Measurements from ENCODE around the gene SALL3.

The SALL3 gene

DNA sequence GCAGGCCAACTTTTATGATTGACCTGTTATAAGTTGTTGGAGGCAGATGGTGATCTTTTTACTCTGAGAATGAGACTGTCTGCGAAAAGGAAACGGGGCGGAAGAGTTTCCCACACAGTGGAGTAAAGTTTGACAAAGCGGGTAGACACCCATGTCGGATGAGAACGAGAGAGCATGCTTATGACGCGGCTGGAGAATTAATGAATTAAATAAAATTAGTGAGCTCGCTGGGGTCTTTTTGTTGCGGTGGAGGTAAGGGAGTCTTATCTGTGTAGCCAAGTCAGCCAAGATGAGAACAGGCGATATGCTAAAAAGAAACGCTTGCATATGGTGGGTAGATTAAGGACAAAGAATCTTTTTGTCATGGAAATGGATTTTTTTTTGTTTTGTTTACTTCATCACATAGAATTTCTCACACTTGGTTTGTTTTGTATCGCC, 1.8 kb downstream of the SALL3 start:
- H3K27ac ChIP-seq: no peak overlapping the region
- TF ChIP-seq, protein P1, sequence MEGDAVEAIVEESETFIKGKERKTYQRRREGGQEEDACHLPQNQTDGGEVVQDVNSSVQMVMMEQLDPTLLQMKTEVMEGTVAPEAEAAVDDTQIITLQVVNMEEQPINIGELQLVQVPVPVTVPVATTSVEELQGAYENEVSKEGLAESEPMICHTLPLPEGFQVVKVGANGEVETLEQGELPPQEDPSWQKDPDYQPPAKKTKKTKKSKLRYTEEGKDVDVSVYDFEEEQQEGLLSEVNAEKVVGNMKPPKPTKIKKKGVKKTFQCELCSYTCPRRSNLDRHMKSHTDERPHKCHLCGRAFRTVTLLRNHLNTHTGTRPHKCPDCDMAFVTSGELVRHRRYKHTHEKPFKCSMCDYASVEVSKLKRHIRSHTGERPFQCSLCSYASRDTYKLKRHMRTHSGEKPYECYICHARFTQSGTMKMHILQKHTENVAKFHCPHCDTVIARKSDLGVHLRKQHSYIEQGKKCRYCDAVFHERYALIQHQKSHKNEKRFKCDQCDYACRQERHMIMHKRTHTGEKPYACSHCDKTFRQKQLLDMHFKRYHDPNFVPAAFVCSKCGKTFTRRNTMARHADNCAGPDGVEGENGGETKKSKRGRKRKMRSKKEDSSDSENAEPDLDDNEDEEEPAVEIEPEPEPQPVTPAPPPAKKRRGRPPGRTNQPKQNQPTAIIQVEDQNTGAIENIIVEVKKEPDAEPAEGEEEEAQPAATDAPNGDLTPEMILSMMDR (conservative IDR thresholded peaks at IDR 0.05): no peak
- TF ChIP-seq ZFX (IDR thresholded peaks at IDR 0.05): no peak

DNA sequence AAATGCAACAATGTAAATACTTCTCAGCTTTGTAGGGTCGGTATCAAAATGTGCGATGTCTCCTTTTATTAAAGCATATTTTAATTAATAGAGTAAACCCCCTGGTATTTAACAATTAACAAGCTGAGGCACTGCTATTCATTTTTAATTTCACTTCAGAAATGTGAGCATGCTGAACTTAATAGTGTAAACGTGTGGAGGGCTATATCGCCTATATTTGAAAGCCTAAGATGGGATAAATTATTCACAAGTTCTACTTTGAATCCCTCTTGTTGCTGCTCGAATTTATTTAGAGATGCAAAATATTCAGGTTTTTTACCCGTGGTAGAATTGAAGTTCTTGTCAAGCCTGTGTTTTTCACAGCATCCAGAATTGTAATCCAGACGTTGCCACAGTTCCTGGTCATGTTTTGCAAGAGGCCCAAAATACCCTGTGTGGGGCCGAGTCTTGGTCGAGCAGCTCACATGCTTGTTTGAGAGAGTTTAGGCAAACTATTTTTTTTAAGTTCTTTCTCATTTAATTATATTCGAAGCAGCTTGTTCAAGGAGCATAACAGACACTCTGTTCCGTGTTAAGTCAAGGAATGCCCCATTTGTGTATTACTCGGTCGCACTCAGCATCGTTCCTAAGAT, 2.5 kb downstream of the SALL3 start:
- no peak overlapping the region for H3K27ac ChIP-seq
- no peak for TF ChIP-seq ZFX (IDR thresholded peaks at IDR 0.05)

DNA sequence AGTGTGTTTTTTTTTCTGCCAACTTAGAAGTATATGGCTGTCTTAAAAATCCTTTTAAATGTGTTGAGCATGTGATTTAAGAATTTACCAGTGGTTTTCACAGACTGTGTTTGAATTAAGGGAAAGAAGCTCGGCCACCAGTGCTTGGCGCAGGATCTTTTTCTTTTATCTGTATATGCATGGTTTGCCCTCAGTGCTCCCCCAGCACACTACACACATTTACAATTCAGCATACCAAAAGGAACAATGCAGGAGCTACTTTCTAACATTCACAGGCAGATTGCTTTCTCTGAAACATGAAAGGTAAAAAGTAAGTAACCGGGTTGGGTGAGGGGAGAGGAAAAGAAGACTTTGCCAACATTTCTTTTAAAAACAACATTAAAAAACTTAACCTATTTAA, 3.9 kb downstream of the SALL3 start:
- TF ChIP-seq, protein P1 (conservative IDR thresholded peaks at IDR 0.05): no peak
- TF ChIP-seq ZFX (IDR thresholded peaks at IDR 0.05): no peak
- H3K27ac ChIP-seq: no peak overlapping the region

DNA sequence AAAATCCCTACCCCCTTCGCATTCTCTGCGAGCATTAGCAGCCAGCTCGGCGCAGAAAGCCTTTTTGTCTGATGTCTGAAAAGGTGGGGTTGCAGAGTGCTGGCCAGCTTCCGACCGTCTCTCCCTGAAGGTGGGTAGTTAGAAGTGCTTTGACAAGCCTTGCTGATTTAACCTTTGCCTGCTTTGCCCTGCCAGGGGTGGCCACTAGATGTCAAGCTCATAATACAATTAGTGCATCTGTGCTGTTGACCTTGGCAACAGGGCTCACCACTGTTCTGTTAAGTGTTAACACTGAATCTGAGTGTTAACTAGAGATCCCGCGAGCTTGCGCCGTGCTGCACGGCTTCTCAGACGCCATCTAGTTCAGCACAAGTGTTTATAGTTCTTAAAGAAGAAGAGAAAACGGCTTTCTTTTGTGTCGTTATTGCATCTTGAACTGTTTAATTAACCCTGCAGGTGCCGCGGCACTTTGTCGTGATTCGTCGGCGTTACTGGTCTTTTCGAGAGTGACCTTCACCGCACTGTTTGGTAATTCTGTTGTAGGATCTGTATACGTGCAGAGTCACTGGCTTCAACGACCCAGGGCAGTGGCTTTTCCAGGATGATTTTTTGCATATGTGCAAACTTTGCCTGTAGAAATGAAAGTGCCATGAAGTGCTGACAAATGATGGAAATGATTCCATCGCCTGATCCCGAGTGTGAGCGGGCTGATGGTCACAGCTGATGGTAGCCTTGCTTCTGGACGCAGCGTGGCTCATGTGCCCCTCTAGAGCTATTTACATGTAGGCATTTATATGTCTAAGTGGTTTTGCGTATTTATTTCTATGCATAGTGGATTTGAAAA, 5.5 kb downstream of the SALL3 start:
- TF ChIP-seq, protein P1 (conservative IDR thresholded peaks at IDR 0.05): peak; percentile 83
- no peak for TF ChIP-seq ZFX (IDR thresholded peaks at IDR 0.05)
- H3K27ac ChIP-seq: no peak overlapping the region

DNA sequence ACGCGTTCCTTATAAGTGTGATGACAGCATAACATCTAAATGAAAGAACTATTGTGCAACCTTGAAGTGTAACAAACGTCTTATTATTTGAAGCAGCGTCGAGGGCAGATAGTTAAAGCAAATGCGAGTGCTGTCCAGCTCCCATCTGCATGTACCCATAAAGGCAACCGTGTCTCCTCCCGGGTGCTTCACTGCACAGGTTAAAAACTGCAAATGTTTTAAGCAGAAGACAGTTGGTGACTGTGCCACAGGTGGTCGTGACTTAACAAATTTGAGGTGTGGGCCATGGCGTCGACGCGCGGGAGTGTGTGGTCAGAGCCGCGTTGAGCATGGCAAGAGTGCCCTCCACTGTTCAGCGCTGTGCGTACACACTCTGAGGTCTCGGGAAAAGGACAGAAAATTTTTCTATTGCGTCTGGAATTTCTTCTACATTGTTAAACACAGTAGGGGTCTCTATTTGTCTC, 6.4 kb downstream of the SALL3 start:
- H3K27ac ChIP-seq: no peak overlapping the region
- TF ChIP-seq, protein P1 (conservative IDR thresholded peaks at IDR 0.05): peak; percentile 34
- TF ChIP-seq ZFX (IDR thresholded peaks at IDR 0.05): no peak

GRCh38 chr18:78991446-78991845, 11.8 kb downstream of the SALL3 start:
- H3K27ac ChIP-seq: no peak overlapping the region
- no peak for TF ChIP-seq ZFX (IDR thresholded peaks at IDR 0.05)
- TF ChIP-seq, protein P1 (conservative IDR thresholded peaks at IDR 0.05): no peak

GRCh38 chr18:78992041-78993011, 12.7 kb downstream of the SALL3 start:
- no peak overlapping the region for H3K27ac ChIP-seq
- TF ChIP-seq ZFX (IDR thresholded peaks at IDR 0.05): no peak
- TF ChIP-seq, protein P1 (conservative IDR thresholded peaks at IDR 0.05): no peak

Data from C4-2B (cell line).